H9 (cell line): Measurements from ENCODE around the gene NAA15. TPM values are rescaled to one million over a fixed set of nuclear protein-coding genes. Genes with fewer than 3 reads are reported as not detected.

Experiments used
- DNase-seq: peaks from one replicate; pipeline ENCODE4 v3.0.0-alpha.2; 2017
- H2AFZ ChIP-seq: one replicate; pipeline ENCODE4 v1.6.1; 2013; ENCODE audit warnings: mild to moderate bottlenecking, low read length, control low read depth, moderate library complexity
- H2AK5ac ChIP-seq: 2 replicates; pipeline ENCODE4 v1.6.1; 2013; ENCODE audit warnings: low read length, control low read depth, mixed read lengths; ENCODE audit not compliant: insufficient read length
- H2BK120ac ChIP-seq: one replicate; pipeline ENCODE4 v1.6.1; 2013; ENCODE audit warnings: low read depth, mild to moderate bottlenecking, low read length, control low read depth, inconsistent platforms; ENCODE audit not compliant: poor library complexity, severe bottlenecking
- H2BK12ac ChIP-seq: 2 replicates; pipeline ENCODE4 v1.6.1; 2013; ENCODE audit warnings: low read length, control low read depth, mixed read lengths, low read depth; ENCODE audit not compliant: insufficient read length
- H2BK15ac ChIP-seq: 2 replicates; pipeline ENCODE4 v1.6.1; 2013; ENCODE audit warnings: low read depth, low read length, control low read depth
- H2BK20ac ChIP-seq: one replicate; pipeline ENCODE4 v1.6.1; 2013; ENCODE audit warnings: low read depth, mild to moderate bottlenecking, low read length, control low read depth, inconsistent platforms; ENCODE audit not compliant: poor library complexity, severe bottlenecking
- H2BK5ac ChIP-seq: 2 replicates; pipeline ENCODE4 v1.6.1; 2013; ENCODE audit warnings: low read length, control low read depth, mixed read lengths; ENCODE audit not compliant: insufficient read length
- H3K14ac ChIP-seq: 2 replicates; pipeline ENCODE4 v1.6.1; 2013; ENCODE audit warnings: low read length, control low read depth; ENCODE audit not compliant: insufficient read depth
- H3K18ac ChIP-seq: 2 replicates; pipeline ENCODE4 v1.6.1; 2013; ENCODE audit warnings: low read depth, mild to moderate bottlenecking, mixed read lengths, low read length, control low read depth; ENCODE audit not compliant: insufficient read length
- H3K23ac ChIP-seq: 2 replicates; pipeline ENCODE4 v1.6.1; 2013; ENCODE audit warnings: low read length, control low read depth, mixed read lengths, low read depth; ENCODE audit not compliant: insufficient read length
- H3K23me2 ChIP-seq: 2 replicates; pipeline ENCODE4 v1.6.1; 2013; ENCODE audit warnings: low read depth, mild to moderate bottlenecking, mixed read lengths, low read length, control low read depth; ENCODE audit not compliant: insufficient read length, poor library complexity, severe bottlenecking
- H3K27ac ChIP-seq: 2 replicates; pipeline ENCODE4 v1.5.1; 2013; ENCODE audit warnings: low read length, control low read depth, mixed read lengths, low read depth; ENCODE audit not compliant: insufficient read length
- H3K27me3 ChIP-seq: 2 replicates; pipeline ENCODE4 v1.6.1; 2013; ENCODE audit warnings: low read length, control low read depth, inconsistent platforms; ENCODE audit not compliant: insufficient read depth
- H3K4ac ChIP-seq: 2 replicates; pipeline ENCODE4 v1.6.1; 2013; ENCODE audit warnings: low read depth, mild to moderate bottlenecking, control low read depth, inconsistent platforms, low read length, moderate library complexity
- H3K4me1 ChIP-seq: 2 replicates; pipeline ENCODE4 v1.6.1; 2013; ENCODE audit warnings: low read length, control low read depth, inconsistent platforms; ENCODE audit not compliant: insufficient read depth
- H3K4me2 ChIP-seq: 2 replicates; pipeline ENCODE4 v1.6.1; 2013; ENCODE audit warnings: low read length, control low read depth, mixed read lengths; ENCODE audit not compliant: insufficient read length, insufficient read depth
- H3K56ac ChIP-seq: 2 replicates; pipeline ENCODE4 v1.6.1; 2013; ENCODE audit warnings: low read depth, mild to moderate bottlenecking, mixed read lengths, low read length, control low read depth; ENCODE audit not compliant: insufficient read length
- H3K79me1 ChIP-seq: 2 replicates; pipeline ENCODE4 v1.6.1; 2013; ENCODE audit warnings: low read depth, mild to moderate bottlenecking, moderate library complexity, low read length, control low read depth, inconsistent platforms; ENCODE audit not compliant: insufficient read depth, poor library complexity, severe bottlenecking
- H3K79me2 ChIP-seq: 2 replicates; pipeline ENCODE4 v1.6.1; 2013; ENCODE audit warnings: low read length, control low read depth, inconsistent platforms; ENCODE audit not compliant: insufficient read depth
- H3K9ac ChIP-seq: 2 replicates; pipeline ENCODE4 v1.6.1; 2013; ENCODE audit warnings: low read length, control low read depth, mixed read lengths; ENCODE audit not compliant: insufficient read length; ENCODE audit errors: extremely low read depth
- H3K9me3 ChIP-seq: one replicate; pipeline ENCODE4 v1.6.1; 2013; ENCODE audit warnings: low read depth, low read length, inconsistent platforms; ENCODE audit not compliant: control insufficient read depth
- H3T11ph ChIP-seq: one replicate; pipeline ENCODE4 v1.6.1; 2013; ENCODE audit warnings: mild to moderate bottlenecking, low read length, control low read depth, inconsistent platforms
- H4K20me1 ChIP-seq: one replicate; pipeline ENCODE4 v1.6.1; 2013; ENCODE audit not compliant: control insufficient read depth, insufficient read length, insufficient read depth
- H4K5ac ChIP-seq: 2 replicates; pipeline ENCODE4 v1.6.1; 2013; ENCODE audit warnings: low read depth, mild to moderate bottlenecking, mixed read lengths, low read length, control low read depth; ENCODE audit not compliant: insufficient read length
- H4K8ac ChIP-seq: replicated peaks from 2 replicates; pipeline ENCODE4 v1.6.1; 2013; ENCODE audit warnings: low read length, control low read depth, mixed read lengths, low read depth; ENCODE audit not compliant: insufficient read length
- H4K91ac ChIP-seq: 2 replicates; pipeline ENCODE4 v1.6.1; 2013; ENCODE audit warnings: low read depth, mild to moderate bottlenecking, moderate library complexity, mixed read lengths, low read length, control low read depth; ENCODE audit not compliant: insufficient read length
- H3K27ac Mint-ChIP-seq, 3 experiments: 2 replicates in 2 of 3; 3 replicates in 1 of 3; pipeline ENCODE4 v1.8.0; 2020 to 2021; ENCODE audit warnings: mixed read lengths in 3 of 3, mild to moderate bottlenecking in 1 of 3, moderate library complexity in 1 of 3
- H3K27me3 Mint-ChIP-seq: 2 replicates; pipeline ENCODE4 v1.8.0; 2021; ENCODE audit warnings: low read depth, mild to moderate bottlenecking, moderate library complexity, mixed read lengths
- H3K36me3 Mint-ChIP-seq, 3 experiments: 2 replicates in 2 of 3; 3 replicates in 1 of 3; pipeline ENCODE4 v1.8.0; 2020 to 2021; ENCODE audit warnings: low read depth in 3 of 3, mixed read lengths in 3 of 3; ENCODE audit not compliant: insufficient read depth in 1 of 3
- H3K4me1 Mint-ChIP-seq, 2 experiments: 2 replicates each; pipeline ENCODE4 v1.8.0; 2020; ENCODE audit warnings: mixed read lengths in 2 of 2
- H3K4me3 Mint-ChIP-seq, 2 experiments: 2 replicates in 1 of 2; 3 replicates in 1 of 2; pipeline ENCODE4 v1.8.0; 2020 to 2021; ENCODE audit warnings: mild to moderate bottlenecking in 2 of 2, mixed read lengths in 2 of 2, moderate library complexity in 1 of 2
- H3K9me3 Mint-ChIP-seq, 2 experiments: 2 replicates in 1 of 2; 3 replicates in 1 of 2; pipeline ENCODE4 v1.8.0; 2020; ENCODE audit warnings: mild to moderate bottlenecking in 2 of 2, mixed read lengths in 2 of 2, moderate library complexity in 1 of 2
- CTCF ChIP-seq: fragments of 200-600 bp; sonication (generic); conservative IDR thresholded peaks from 3 replicates; pipeline ENCODE4 v1.8.0; 2021; ENCODE audit warnings: antibody characterized with exemption, mild to moderate bottlenecking
- WGBS: extraction: QIAGEN DNeasy Blood & Tissue Kit; methylation state at CpG from one replicate; pipeline ENCODE4 v1.1.7; 2013; ENCODE audit warnings: missing lambda C conversion rate, low lambda C conversion rate, mixed read lengths; ENCODE audit not compliant: insufficient read length; ENCODE audit errors: extremely low coverage; 5-methylcytosine and 5-hydroxymethylcytosine counted together
- total RNA-seq: library from RNA; stranded (reverse); gene quantifications from 2 replicates; pipeline ENCODE4 v1.2.1, GENCODE V29; 2021

Gene NAA15
- total RNA-seq, 1 experiment from 2014 or later, result 115 TPM

GRCh38 chr4:139391731-139392130 lies 90.4 kb downstream of the NAA15 start:
- Histone ChIP-seq H2AK5ac (no peak overlapping the region), H2AFZ (no peak overlapping the region), H3K4ac (no peak overlapping the region), H3K79me2 (no peaks in the 10 kb centered on the region), H3K79me1 (no peaks in the 10 kb centered on the region), H3K18ac (no peak overlapping the region), H3K23ac (no peak overlapping the region), H4K20me1 (no peaks in the 10 kb centered on the region), H3K27ac (no peak overlapping the region), H4K5ac (no peak overlapping the region), H2BK15ac (no peak overlapping the region), H3K56ac (no peak overlapping the region), H3K9me3 (no peaks in the 10 kb centered on the region), H2BK12ac (no peak overlapping the region), H3K27me3 (no peaks in the 10 kb centered on the region), H2BK120ac (no peak overlapping the region), H4K91ac (no peak overlapping the region), H3T11ph (no peak overlapping the region), H3K23me2 (no peaks in the 10 kb centered on the region), H4K8ac (no peak overlapping the region), H3K4me1 (no peaks in the 10 kb centered on the region), H3K9ac (no peak overlapping the region), H2BK5ac (no peak overlapping the region), H2BK20ac (no peak overlapping the region), H3K14ac (no peak overlapping the region), H3K4me2 (no peak overlapping the region)
- Mint-ChIP-seq H3K4me1 (no peaks in the 10 kb centered on the region), H3K36me3 (peaks cover 15 to 73% (median 32%) of the 10 kb centered on the region in 3 experiments), H3K9me3 (no peaks in the 10 kb centered on the region), H3K27ac (no peak overlapping the region), H3K27me3 (no peaks in the 10 kb centered on the region), H3K4me3 (no peak overlapping the region)
- no peak for DNase-seq
- WGBS, result no CpG with 5 or more reads among the region's 2 CpGs
- TF ChIP-seq CTCF, result no peak
